Uterus (tissue), 4 donors: Measurements from ENCODE around the gene TRMT44. TPM values are rescaled to one million over a fixed set of nuclear protein-coding genes. Genes with fewer than 3 reads are reported as not detected.

Experiments used
- DNase-seq, 2 donors: peaks; one replicate each; pipeline ENCODE4 v3.0.0-alpha.2; 2019 to 2020
- H3K27ac ChIP-seq, 2 donors: fragments of 200-600 bp; sonication (generic); 1 replicate in 1 of 2; 2 replicates in 1 of 2; pipeline ENCODE4 v1.5.1; 2016 to 2018
- H3K27me3 ChIP-seq, 2 donors: fragments of 200-600 bp; sonication (generic); one replicate each; pipeline ENCODE4 v1.5.1; 2018 to 2019; ENCODE audit warnings: control low read depth in 1 of 2
- H3K36me3 ChIP-seq, 2 donors: fragments of 200-600 bp; sonication (generic); one replicate each; pipeline ENCODE4 v1.5.1; 2019; ENCODE audit warnings: control low read depth in 1 of 2
- H3K4me1 ChIP-seq, 2 donors: fragments of 200-600 bp; sonication (generic); one replicate each; pipeline ENCODE4 v1.5.1; 2018 to 2019; ENCODE audit warnings: control low read depth in 1 of 2
- H3K4me3 ChIP-seq, 2 donors: fragments of 200-600 bp; sonication (generic); 1 replicate in 1 of 2; 2 replicates in 1 of 2; pipeline ENCODE4 v1.5.1; 2018 to 2019; ENCODE audit warnings: mild to moderate bottlenecking in 1 of 2
- H3K9me3 ChIP-seq, 2 donors: fragments of 200-600 bp; sonication (generic); one replicate each; pipeline ENCODE4 v1.5.1; 2019; ENCODE audit warnings: control low read depth in 1 of 2
- POLR2A ChIP-seq, 2 donors: fragments of 450-650 bp; IDR thresholded peaks; one replicate each; pipeline ENCODE4 v1.6.1; 2016; ENCODE audit warnings: antibody characterized with exemption in 2 of 2, mild to moderate bottlenecking in 1 of 2, moderate library complexity in 1 of 2
- intact Hi-C: fragments of 100-400 bp; cut with DNase I; formaldehyde crosslinking; loops from one replicate; pipeline ENCODE4 v1.15.1; 2023; ENCODE audit warnings: low total_unique reads
- total RNA-seq, 4 donors: library from RNA; depleted of rRNA in 3 of 4; stranded (reverse); fragments of >200 nt in 3 of 4; gene quantifications; one replicate each; pipeline versions ENCODE4 v1.1.0 to v1.2.4, GENCODE V29; 2014 to 2023
- TF ChIP-seq, protein P1 (sequence below), 4 experiments: fragments of 200-600 bp in 2 of 4; fragments of 450-650 bp in 2 of 4; sonication (generic) in 2 of 4; IDR thresholded peaks; one replicate each; pipeline ENCODE4 v1.5.1; 2016 to 2019; ENCODE audit warnings: antibody characterized with exemption in 4 of 4, mild to moderate bottlenecking in 2 of 4, moderate library complexity in 1 of 4
- donor health status: DM: yes; HTN: yes; CAD: no.

Gene TRMT44
- total RNA-seq, 4 donors from 2014 or later, result 3.3 to 38.8 (median 32.3) TPM

DNA sequence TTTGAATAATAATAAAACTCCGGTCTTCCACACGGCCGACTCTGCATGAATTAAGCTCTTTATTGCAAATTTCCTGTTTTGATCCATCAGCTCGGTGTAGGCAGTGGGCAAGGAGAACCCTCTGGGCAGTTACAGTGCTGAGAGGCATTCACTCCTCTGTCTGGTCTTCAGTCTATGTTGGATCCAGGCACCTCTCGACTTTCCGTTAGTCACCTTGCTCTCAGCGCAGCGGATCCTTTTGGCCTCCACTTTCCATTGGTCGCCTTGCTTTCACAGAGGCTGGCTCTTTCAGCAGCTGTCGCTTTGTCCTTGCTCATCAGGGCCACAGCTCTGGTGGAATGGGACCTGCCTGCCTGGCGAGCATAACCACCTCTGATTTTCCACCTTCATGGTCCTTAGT is 52.9 kb downstream of the TRMT44 start:
- no peaks in the 10 kb centered on the region for H3K27me3 ChIP-seq
- DNase-seq, result no peak
- no peaks in the 10 kb centered on the region for H3K36me3 ChIP-seq
- no peaks in the 10 kb centered on the region for H3K9me3 ChIP-seq
- H3K4me1 ChIP-seq, result no peaks in the 10 kb centered on the region
- TF ChIP-seq, protein P1, sequence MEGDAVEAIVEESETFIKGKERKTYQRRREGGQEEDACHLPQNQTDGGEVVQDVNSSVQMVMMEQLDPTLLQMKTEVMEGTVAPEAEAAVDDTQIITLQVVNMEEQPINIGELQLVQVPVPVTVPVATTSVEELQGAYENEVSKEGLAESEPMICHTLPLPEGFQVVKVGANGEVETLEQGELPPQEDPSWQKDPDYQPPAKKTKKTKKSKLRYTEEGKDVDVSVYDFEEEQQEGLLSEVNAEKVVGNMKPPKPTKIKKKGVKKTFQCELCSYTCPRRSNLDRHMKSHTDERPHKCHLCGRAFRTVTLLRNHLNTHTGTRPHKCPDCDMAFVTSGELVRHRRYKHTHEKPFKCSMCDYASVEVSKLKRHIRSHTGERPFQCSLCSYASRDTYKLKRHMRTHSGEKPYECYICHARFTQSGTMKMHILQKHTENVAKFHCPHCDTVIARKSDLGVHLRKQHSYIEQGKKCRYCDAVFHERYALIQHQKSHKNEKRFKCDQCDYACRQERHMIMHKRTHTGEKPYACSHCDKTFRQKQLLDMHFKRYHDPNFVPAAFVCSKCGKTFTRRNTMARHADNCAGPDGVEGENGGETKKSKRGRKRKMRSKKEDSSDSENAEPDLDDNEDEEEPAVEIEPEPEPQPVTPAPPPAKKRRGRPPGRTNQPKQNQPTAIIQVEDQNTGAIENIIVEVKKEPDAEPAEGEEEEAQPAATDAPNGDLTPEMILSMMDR (IDR thresholded peaks at IDR 0.05), result no peak
- TF ChIP-seq POLR2A (IDR thresholded peaks at IDR 0.05), result no peak
- no peak overlapping the region for H3K4me3 ChIP-seq
- no peak overlapping the region for H3K27ac ChIP-seq
- intact Hi-C loops, result no loop called here

DNA sequence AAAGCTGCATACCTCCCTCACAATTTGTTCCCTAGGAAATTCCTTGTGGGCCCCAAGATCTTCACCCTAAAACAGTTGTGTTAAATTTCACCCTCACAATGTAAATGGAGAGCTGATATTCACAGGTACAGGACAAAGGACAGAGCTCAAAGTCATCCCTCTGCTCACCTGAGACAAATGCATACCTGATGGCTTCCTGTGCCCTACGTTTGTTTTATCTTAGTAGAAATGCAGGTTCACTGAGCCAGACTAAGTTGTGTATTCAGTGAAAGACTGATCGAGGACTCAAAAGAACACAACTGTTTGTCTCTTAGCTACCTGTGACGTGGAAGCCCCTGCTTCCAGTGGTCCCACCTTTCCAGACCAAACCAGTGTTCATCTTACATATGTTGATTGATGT is 53.6 kb downstream of the TRMT44 start:
- Histone ChIP-seq H3K27ac (no peak overlapping the region), H3K4me1 (no peaks in the 10 kb centered on the region), H3K36me3 (no peaks in the 10 kb centered on the region), H3K9me3 (no peaks in the 10 kb centered on the region), H3K4me3 (no peak overlapping the region), H3K27me3 (no peaks in the 10 kb centered on the region)
- intact Hi-C loops, result no loop called here
- no peak for DNase-seq
- TF ChIP-seq POLR2A (IDR thresholded peaks at IDR 0.05), result no peak
- TF ChIP-seq, protein P1 (IDR thresholded peaks at IDR 0.05), result no peak

DNA sequence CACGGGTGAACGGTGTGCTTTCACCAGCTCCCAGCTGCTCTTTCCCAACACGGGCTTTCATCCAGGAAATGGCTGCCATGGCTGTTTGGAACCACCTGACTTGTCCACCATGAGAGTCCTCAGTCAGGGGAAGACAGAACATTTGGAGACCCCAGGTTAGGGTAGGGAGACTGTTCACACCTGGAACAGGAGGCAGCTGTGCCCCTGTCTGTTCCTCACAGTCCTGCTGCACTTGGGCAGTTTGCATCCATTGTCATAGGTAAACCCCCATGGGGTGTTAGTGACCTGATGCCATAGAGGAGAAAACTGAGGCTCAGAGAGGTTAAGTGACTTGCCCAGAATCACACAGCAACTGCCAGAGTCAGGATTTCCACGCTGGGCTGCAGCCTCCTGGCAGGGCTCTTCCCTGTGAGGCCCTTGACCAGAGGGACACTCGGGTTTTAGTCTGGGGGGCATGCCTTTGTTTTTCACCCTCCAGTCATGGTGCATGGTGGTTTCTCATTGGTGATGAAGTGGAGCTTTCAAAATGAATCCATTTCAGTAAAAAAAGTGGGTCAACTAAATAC is 54.5 kb downstream of the TRMT44 start:
- no peak overlapping the region for H3K27ac ChIP-seq
- H3K9me3 ChIP-seq, result no peaks in the 10 kb centered on the region
- H3K4me3 ChIP-seq, result no peak overlapping the region
- no peak for DNase-seq
- H3K36me3 ChIP-seq, result no peaks in the 10 kb centered on the region
- no peaks in the 10 kb centered on the region for H3K27me3 ChIP-seq
- H3K4me1 ChIP-seq, result no peaks in the 10 kb centered on the region
- intact Hi-C loops, result no loop called here
- TF ChIP-seq, protein P1 (IDR thresholded peaks at IDR 0.05), result no peak
- no peak for TF ChIP-seq POLR2A (IDR thresholded peaks at IDR 0.05)

DNA sequence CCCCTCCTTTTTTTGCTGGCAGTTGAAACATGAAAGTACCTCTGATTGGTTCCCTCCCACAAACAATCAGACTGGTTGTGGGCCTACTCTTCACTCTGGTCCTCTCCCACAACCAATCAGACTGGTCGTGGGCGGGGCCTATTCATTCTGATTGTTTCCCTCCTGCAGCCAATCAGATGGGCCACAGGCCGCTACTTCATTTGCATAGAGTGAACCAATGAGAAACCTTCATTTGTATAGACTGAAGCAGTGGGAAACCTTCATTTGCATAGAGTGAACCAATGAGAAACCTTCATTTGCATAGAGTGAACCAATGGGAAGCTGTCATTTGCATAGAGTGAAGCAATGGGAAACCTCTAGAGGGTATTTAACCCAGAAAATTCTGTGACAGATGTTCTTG is 55.2 kb downstream of the TRMT44 start:
- intact Hi-C loops, result no loop called here
- Histone ChIP-seq H3K4me3 (no peak overlapping the region), H3K36me3 (no peaks in the 10 kb centered on the region), H3K27ac (no peak overlapping the region), H3K9me3 (no peaks in the 10 kb centered on the region), H3K4me1 (no peaks in the 10 kb centered on the region), H3K27me3 (no peaks in the 10 kb centered on the region)
- no peak for TF ChIP-seq POLR2A (IDR thresholded peaks at IDR 0.05)
- TF ChIP-seq, protein P1 (IDR thresholded peaks at IDR 0.05), result no peak
- no peak for DNase-seq

DNA sequence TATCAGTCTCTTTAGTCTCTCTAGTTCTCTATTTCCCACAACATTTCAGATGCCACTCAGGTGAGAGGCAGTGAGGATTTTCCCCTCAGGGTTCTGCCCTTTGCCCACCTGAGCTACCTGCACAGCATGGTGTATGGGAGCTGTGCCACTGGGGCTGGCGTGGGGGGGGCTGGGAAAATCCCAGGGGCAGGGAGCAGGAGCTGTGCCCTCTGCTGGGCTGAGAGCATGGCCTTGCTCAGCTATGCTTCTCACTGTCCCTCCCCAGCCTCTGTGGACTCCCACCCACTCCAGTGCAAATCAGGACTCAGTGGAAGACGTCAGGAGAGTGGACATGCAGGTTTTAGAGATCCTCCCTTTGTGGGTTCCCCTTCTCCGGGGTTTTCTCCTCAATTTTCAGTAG is 57.2 kb downstream of the TRMT44 start:
- DNase-seq, result no peak
- Histone ChIP-seq H3K4me1 (peaks cover 0 to 4% of the 10 kb centered on the region in 2 donors), H3K36me3 (no peaks in the 10 kb centered on the region), H3K9me3 (no peaks in the 10 kb centered on the region), H3K4me3 (no peak overlapping the region), H3K27ac (no peak overlapping the region), H3K27me3 (no peaks in the 10 kb centered on the region)
- intact Hi-C loops, result no loop called here
- TF ChIP-seq, protein P1 (IDR thresholded peaks at IDR 0.05), result no peak
- TF ChIP-seq POLR2A (IDR thresholded peaks at IDR 0.05), result no peak
